ENCODE data around the gene KMT2C.
"Not testable (repeated sequence)": the region's sequence is repeated elsewhere in the genome, so short reads cannot be mapped to it uniquely, and the experiment has no call there.

Gene KMT2C

DNA sequence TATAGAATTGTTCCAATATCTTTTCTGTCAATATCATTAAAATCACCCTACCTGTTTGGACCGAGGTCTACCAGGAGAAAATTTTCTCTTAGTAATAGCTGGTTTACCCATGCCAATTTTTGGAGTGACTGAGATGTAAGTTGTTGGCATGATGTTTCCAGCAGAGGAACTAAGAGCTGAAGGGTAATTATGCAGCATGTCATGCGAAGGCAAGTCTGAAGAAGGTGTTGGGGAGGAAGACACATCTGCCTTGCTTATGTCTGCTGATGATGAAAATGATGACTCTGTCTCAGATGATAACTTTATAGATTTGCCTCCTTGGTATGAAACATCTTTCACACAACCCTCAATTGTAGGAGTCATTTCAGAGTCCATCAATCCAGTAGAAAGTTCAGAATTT, 188.0 kb downstream of the KMT2C start:
- H3K27ac ChIP-seq = not testable (repeated sequence)

DNA sequence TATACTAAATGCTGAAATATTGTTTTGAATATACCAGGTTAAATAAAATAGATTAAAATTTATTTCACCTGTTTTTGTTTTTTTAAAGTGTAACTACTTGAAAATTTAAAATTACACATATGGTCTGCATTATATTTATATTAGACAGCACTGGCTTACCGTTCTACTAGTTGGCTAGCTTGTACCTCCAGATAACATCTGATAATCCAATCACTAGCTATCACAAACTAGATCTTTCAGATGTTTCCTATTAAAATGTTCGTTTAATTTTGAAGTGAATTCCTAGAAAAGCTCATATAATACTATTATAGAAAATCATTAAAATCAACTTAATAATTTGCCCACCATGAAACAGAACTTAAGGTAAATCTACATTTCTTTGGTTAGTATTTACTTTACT, 190.4 kb downstream of the KMT2C start:
- not testable (repeated sequence) for H3K27ac ChIP-seq

DNA sequence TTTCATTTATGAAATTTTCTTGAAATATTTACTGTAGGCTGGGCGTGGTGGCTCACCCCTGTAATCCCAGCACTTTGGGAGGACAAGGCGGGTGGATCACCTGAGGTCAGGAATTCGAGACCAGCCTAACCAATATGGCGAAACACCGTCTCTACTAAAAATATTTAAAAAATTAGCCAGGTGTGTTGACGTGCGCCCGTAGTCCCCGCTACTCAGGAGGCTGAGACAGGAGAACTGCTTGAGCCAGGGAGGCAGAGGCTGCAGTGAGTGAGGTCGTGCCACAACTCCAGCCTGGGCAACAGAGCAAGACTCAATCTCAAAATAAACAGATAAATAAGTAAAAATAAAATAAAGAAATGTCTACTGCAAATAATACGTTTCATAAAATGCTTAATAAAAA, 192.3 kb downstream of the KMT2C start:
- not testable (repeated sequence) for H3K27ac ChIP-seq

- H3K27ac ChIP-seq = not testable (repeated sequence)
Observed at GRCh38 chr7:152241301-152241700, 194.5 kb downstream of the KMT2C start.

DNA sequence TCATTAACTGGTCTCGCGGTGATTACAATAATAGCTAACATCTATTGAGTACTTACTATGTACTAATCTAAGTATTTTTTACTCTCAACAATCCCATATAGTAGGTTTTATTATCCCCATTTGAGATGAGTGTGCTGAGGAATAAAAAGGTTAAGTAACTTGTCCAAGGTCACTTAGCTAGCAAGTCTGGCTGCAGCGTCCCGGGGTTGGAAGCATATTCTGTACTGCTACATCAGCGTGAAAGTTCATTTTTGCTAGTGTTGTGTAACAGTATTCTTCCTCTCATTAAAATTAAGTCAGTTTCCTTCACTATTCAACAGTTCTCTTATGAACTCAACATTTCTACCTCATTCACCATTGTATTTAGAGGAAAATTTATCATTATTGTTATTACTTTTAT, 199.5 kb downstream of the KMT2C start:
- not testable (repeated sequence) for H3K27ac ChIP-seq

GRCh38 chr7:152234421-152234820, 201.4 kb downstream of the KMT2C start:
- H3K27ac ChIP-seq = not testable (repeated sequence)

DNA sequence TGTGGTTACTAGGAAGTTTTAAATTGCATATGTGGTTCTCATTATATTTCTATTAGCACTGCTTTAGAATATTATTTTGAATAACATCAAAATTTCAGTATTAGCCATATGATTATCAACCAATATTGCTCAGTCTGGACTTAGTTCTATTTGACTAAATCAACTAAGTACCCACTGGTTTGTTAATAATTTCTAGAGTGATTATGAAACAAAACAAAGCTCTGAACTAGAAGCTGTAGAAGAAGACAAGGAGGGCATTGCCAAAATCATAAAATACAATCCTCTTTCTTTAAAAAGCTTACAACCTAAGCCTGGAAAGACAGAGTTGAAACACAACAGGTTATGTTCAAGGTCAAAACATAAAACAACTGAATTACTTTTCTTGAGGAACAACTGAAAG, 204.7 kb downstream of the KMT2C start:
- H3K27ac ChIP-seq = no peak overlapping the region
- TF ChIP-seq ZFX (IDR thresholded peaks at IDR 0.05) = no peak
- TF ChIP-seq, protein P1, sequence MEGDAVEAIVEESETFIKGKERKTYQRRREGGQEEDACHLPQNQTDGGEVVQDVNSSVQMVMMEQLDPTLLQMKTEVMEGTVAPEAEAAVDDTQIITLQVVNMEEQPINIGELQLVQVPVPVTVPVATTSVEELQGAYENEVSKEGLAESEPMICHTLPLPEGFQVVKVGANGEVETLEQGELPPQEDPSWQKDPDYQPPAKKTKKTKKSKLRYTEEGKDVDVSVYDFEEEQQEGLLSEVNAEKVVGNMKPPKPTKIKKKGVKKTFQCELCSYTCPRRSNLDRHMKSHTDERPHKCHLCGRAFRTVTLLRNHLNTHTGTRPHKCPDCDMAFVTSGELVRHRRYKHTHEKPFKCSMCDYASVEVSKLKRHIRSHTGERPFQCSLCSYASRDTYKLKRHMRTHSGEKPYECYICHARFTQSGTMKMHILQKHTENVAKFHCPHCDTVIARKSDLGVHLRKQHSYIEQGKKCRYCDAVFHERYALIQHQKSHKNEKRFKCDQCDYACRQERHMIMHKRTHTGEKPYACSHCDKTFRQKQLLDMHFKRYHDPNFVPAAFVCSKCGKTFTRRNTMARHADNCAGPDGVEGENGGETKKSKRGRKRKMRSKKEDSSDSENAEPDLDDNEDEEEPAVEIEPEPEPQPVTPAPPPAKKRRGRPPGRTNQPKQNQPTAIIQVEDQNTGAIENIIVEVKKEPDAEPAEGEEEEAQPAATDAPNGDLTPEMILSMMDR (conservative IDR thresholded peaks at IDR 0.05) = no peak

GRCh38 chr7:152219556-152219955, 216.2 kb downstream of the KMT2C start:
- not testable (repeated sequence) for H3K27ac ChIP-seq

GRCh38 chr7:152208766-152209165, 227.0 kb downstream of the KMT2C start:
- H3K27ac ChIP-seq = not testable (repeated sequence)

GRCh38 chr7:152204417-152204816, 231.4 kb downstream of the KMT2C start:
- not testable (repeated sequence) for H3K27ac ChIP-seq

GRCh38 chr7:152203095-152203494, 232.7 kb downstream of the KMT2C start:
- TF ChIP-seq ZFX (IDR thresholded peaks at IDR 0.05) = no peak
- TF ChIP-seq, protein P1 (conservative IDR thresholded peaks at IDR 0.05) = no peak
- H3K27ac ChIP-seq = no peak overlapping the region

DNA sequence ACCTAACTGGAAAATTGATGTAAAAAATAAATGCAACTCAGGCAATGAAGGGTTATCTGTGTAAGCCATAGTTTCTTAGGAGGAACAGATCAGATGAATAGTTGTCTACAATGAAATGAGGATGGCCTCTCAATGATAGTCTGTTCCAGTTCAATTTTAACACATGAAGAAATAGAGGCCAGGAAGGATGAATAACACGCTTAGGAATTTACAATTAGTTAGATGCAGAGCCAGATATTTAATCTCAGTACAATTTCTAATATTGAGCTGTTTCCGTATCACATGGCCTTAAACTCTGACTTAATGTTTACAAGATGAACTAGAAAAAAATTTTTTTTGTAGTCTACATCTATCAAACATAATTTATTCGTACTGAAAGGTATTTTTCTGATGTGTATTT, 233.7 kb downstream of the KMT2C start:
- TF ChIP-seq, protein P1 (conservative IDR thresholded peaks at IDR 0.05) = no peak
- no peak for TF ChIP-seq ZFX (IDR thresholded peaks at IDR 0.05)
- no peak overlapping the region for H3K27ac ChIP-seq

GRCh38 chr7:152200395-152200794, 235.4 kb downstream of the KMT2C start:
- no peak overlapping the region for H3K27ac ChIP-seq
- no peak for TF ChIP-seq ZFX (IDR thresholded peaks at IDR 0.05)
- TF ChIP-seq, protein P1 (conservative IDR thresholded peaks at IDR 0.05) = no peak
